ENCODE results near the gene WNT9B.

Gene WNT9B, protein sequence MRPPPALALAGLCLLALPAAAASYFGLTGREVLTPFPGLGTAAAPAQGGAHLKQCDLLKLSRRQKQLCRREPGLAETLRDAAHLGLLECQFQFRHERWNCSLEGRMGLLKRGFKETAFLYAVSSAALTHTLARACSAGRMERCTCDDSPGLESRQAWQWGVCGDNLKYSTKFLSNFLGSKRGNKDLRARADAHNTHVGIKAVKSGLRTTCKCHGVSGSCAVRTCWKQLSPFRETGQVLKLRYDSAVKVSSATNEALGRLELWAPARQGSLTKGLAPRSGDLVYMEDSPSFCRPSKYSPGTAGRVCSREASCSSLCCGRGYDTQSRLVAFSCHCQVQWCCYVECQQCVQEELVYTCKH

DNA sequence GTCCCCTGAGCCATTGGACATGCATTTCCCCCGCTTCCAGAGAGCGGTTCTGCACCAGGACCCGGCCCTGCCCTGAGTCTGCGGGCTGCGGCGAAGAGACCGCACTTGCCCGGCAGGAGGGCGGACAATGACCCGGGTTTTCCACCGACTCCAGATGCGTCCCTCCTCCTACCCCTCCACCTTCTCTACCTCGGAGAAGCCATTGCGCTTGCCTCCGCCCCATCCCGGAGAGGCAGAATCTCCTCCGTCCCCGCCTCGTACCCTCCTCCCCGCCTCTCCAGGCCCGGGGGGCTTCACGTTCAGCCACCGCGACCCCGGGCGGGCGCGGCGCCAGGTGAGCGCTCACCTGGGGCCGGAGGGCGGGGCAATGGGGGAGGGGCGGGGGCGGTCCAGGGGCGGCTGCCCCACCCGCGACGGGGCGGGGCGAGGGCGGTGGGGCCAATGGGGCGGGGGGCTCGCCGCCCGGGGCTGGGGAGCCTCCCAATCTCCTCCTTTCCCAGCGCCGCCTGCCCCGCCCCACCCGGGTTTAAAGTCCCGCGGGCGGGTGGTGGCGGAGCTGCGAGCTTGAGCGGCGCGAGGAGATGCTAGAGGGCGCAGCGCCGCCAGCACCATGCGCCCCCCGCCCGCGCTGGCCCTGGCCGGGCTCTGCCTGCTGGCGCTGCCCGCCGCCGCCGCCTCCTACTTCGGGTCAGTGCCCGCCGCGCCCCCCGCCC lies at the start of gene WNT9B:
WNT9B (plus strand) TSS at position 555 of the 713 bp plus-strand sequence; CDS start at position 611, 56 bp downstream.
- no peak for DNase-seq

DNA sequence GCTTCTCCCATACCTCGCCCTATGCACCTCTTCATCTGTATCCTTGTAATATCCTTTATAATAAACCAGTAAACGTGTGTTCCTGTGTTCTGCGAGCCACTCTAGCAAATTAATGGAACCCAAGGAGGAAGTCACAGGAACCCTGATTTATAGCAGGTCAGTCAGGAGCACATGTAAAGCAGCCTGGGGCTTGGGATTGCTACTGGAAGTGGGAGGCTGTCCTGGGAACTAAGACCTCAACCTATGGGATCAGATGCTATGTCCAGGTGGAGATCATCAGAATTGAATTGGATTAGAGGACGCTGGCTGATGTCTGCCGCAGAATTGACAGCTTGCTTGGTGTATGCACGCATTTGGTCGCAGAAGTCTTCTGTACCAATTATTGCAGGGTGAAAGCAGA lies 48.6 kb upstream of the WNT9B start:
- no peak for DNase-seq

- DNase-seq: no peak
Observed at GRCh38 chr17:46803544-46803943, 47.8 kb upstream of the WNT9B start.

GRCh38 chr17:46805771-46806170 lies 45.6 kb upstream of the WNT9B start:
- DNase-seq: no peak

- no peak for DNase-seq
Observed at GRCh38 chr17:46809110-46809571, 42.2 kb upstream of the WNT9B start.

DNA sequence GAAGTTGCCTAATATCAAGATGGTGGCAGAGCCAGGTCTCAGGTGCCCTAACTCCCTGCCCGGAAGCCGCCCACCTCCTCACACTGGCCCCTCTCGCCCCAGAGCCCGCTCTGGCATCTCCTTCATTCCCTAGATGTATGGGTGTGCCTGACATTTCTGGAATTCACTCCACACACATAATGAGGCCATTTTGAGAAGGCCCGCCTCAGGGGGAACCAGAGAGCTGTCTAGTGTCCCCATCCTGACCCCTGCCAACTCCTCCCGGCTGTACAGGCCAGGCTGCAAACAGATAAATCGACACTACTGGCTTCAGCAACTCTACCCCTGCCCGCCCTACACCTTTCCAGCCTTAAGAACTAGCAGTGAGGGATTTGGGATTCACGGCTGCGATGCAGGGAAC lies 40.5 kb upstream of the WNT9B start:
- no peak for DNase-seq

DNA sequence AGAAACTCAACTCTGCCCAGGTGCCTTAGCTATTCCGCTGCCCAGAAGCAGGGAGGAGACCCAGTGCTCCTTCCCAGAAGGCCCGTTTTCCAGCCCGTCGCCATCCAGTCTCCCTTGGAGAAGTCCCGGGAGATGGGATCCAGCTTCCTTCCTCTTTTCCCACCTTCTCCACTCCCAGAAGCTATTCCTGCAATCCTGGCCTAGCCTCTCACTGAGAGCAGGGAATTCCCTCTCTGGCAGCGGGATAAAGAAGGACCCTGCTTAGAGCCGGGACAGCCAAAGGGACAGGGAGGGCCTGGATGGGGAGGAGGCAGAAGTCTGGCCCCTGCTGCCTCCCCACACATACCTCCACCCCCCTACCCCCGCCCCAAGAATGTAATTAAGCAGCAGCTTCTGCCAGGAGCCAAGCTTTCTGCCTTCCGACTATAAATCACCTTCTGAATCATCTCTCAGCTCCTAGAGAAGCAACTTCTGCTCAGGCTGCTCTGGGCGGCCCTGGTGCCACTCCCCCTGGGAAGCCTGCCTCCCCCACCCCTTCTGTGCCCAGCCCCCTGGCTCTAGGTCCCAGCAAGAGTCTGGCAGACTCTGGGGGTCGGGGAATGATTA lies 39.3 kb upstream of the WNT9B start:
- no peak for DNase-seq

DNA sequence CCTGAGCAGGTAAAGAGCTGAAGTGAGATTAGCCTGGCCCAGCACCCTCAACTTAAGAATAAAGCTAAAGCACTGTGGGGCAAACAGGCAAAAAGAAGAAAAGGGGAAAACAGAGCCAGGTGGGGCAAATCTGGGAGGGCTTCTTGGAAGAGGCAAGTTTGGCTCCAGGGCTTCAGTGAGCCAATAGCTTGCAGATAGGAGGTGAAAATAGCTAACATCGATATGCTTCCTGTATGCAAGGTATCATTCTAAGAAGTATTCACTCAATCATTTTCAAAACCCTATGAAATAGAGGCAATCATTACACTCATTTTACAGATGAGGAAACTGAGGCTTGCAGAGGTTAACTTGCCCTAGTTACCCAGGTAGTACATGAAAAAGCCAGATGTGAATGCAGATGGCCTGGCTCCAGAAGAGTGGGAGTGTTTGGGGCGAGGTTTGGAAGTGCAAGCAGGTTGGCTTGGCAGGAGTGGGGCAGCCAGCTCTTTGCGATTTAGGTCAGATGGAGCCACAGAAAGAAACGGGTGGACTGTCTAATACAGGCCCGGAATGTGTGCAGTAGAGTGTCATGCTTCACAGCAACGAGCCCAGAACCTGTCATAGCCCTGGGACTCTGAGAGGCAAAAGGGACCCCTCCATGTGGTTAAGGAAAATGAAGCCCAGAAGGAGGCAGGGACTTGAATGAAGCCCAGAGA lies 38.6 kb upstream of the WNT9B start:
- DNase-seq: no peak

DNA sequence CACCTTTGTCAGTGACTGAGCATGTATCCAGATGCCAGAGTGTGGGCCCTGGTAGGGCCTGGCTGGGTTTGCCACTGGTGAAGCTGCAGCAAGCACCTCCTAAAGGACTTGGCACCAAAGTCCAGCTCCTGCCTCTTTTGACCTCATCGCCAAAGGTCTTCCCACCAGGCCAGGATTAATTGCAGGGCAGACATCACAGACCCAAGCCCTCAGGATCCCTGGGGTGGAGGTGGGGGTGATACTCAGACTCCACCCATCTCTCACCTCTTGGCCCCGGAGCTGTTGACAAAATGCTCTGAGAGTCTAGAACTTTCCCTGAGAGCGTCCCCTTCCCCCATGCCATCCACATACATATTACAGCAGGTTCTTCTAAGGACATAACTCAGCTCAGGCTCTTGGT lies 37.5 kb upstream of the WNT9B start:
- DNase-seq: no peak

- no peak for DNase-seq
Observed at GRCh38 chr17:46814446-46814845, 36.9 kb upstream of the WNT9B start.

GRCh38 chr17:46815474-46816353 lies 35.7 kb upstream of the WNT9B start:
- DNase-seq: no peak

DNA sequence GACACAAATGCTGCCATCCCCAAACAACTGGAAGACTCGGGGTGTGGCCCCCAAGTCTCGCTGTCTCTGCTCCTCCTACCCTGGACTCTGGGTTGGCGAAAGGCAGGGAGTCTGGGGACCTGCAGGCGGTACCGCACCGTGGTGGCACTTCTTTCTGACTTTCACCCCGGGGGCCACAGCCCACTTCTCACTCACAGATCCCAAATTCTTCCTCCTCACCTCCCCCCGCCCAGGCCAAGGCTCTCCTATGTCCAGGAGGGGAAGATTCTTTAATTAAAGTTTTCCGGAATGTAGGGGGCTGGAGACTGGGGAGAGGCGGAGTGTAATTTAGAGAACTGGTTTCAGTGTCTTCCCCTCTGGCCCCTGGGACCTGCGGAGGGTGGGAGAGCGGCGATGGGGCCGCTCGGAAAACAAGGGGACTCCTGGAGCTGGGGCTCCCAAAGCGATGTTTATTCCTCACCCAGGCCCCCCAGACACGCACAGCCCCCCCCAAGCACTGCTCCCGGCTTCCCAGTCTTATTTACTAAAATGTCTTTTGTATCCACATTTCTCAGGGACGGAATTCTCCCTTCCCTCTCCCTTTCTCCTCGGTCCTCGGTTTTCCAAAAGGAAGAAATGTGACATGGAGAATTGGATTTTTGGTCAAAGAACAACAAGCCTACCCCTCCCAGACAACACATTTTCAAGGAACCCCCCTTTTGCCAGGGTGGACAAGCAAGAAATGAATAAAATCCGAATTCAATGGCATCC lies 34.1 kb upstream of the WNT9B start:
- DNase-seq: no peak

- no peak for DNase-seq
Observed at GRCh38 chr17:46817901-46818209, 33.5 kb upstream of the WNT9B start.

GRCh38 chr17:46818316-46818928 lies 33.0 kb upstream of the WNT9B start, which contains the start of gene WNT3:
Gene WNT3 (minus strand): TSS chr17:46818692. CDS start chr17:46818597, 95 bp downstream.
- DNase-seq: peak; percentile 45

- no peak for DNase-seq
Observed at GRCh38 chr17:46818929-46819859, 32.2 kb upstream of the WNT9B start.

GRCh38 chr17:46819906-46820351 lies 31.5 kb upstream of the WNT9B start:
- DNase-seq: no peak

- no peak for DNase-seq
Observed at GRCh38 chr17:46820592-46821450, 30.6 kb upstream of the WNT9B start.

- no peak for DNase-seq
Observed at GRCh38 chr17:46821482-46822387, 29.6 kb upstream of the WNT9B start.

Data from activated CD4-positive, alpha-beta T cell treated with anti-CD3 and anti-CD28 coated beads, Interleukin-2, amount 50 U/mL, for 1 hour (primary cell).